ENCODE measurements around the gene NNAT.
"Not testable (repeated sequence)": the region's sequence is repeated elsewhere in the genome, so short reads cannot be mapped to it uniquely, and the experiment has no call there.

DNA sequence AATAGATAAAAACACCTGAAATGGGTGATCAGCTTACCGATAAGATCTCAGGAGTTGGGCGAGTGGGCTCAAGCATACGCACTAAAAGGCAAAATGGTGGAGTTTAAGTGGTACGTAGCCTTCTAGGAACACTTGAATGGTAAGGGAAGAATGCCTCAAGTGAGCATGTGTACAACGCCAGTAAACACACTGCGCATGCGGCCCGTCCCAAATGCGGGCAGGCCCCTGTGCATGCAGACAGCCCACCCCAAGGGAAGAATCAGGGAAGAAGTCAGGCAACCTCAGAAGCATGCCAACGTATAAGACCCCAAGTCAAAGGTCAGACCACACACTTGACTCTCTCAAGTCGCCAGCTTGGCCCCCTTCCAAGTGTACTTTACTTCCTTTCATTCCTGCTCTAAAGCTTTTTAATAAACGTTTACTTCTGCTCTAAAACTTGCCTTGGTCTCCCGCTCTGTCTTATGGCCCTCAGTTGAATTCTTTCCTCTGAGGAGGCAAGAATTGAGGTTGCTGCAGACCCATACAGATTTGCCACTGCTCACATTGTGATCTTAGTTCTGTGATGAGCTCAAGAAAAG, 33.8 kb downstream of the NNAT start:
- not testable (repeated sequence) for TF ChIP-seq CTCF (conservative IDR thresholded peaks at IDR 0.05 in 1 of 2, IDR thresholded peaks at IDR 0.05 in 1 of 2; ENCODE audit: low read depth in 1 of 2, low read length in 2 of 2); EZH2 (IDR thresholded peaks at IDR 0.05; ENCODE audit: low read length, missing control alignments)

Data from fibroblast of lung (primary cell).